Activated CD4-positive, alpha-beta memory T cell treated with anti-CD3 and anti-CD28 coated beads for 36 hours (primary cell): ENCODE results near the gene RELA. TPM values are rescaled to one million over a fixed set of nuclear protein-coding genes. Genes with fewer than 3 reads are reported as not detected.
"Not testable (repeated sequence)": the region's sequence is repeated elsewhere in the genome, so short reads cannot be mapped to it uniquely, and the experiment has no call there.

Experiments
- CTCF ChIA-PET: fragments of 350-600 bp; sonication (Branson Sonifier 250); formaldehyde crosslinking; loops from one replicate; lab custom pipeline; 2021; ENCODE audit warnings: antibody characterized with exemption, inconsistent platforms; lab: Charles Lee
- POLR2A ChIA-PET: fragments of 350-600 bp; sonication (Branson Sonifier 250); formaldehyde crosslinking; loops from one replicate; lab custom pipeline; 2021; ENCODE audit warnings: antibody characterized with exemption; lab: Charles Lee
- DNase-seq: peaks from one replicate; pipeline ENCODE4 v3.0.0-alpha.2; 2020
- H3K27ac Mint-ChIP-seq: one replicate; pipeline ENCODE4 v1.8.0; 2021; ENCODE audit warnings: mixed read lengths
- H3K27me3 Mint-ChIP-seq: one replicate; pipeline ENCODE4 v1.8.0; 2021; ENCODE audit warnings: mixed read lengths
- H3K36me3 Mint-ChIP-seq: one replicate; pipeline ENCODE4 v1.8.0; 2021; ENCODE audit warnings: mixed read lengths
- H3K4me1 Mint-ChIP-seq: one replicate; pipeline ENCODE4 v1.8.0; 2021; ENCODE audit warnings: low read depth, mixed read lengths
- H3K4me3 Mint-ChIP-seq: one replicate; pipeline ENCODE4 v1.8.0; 2021; ENCODE audit warnings: mild to moderate bottlenecking, mixed read lengths
- H3K9me3 Mint-ChIP-seq: one replicate; pipeline ENCODE4 v1.8.0; 2021; ENCODE audit warnings: mixed read lengths
- intact Hi-C: fragments of 100-400 bp; cut with micrococcal nuclease; formaldehyde crosslinking; loops from one replicate; pipeline ENCODE4 v1.15.1; 2023
- total RNA-seq, 2 experiments: library from RNA; stranded (reverse); gene quantifications; one replicate each; pipeline ENCODE4 v1.2.3, GENCODE V29; 2021

The RELA gene
- total RNA-seq, 2 experiments from 2014 or later = 74.9 to 76.5 TPM

DNA sequence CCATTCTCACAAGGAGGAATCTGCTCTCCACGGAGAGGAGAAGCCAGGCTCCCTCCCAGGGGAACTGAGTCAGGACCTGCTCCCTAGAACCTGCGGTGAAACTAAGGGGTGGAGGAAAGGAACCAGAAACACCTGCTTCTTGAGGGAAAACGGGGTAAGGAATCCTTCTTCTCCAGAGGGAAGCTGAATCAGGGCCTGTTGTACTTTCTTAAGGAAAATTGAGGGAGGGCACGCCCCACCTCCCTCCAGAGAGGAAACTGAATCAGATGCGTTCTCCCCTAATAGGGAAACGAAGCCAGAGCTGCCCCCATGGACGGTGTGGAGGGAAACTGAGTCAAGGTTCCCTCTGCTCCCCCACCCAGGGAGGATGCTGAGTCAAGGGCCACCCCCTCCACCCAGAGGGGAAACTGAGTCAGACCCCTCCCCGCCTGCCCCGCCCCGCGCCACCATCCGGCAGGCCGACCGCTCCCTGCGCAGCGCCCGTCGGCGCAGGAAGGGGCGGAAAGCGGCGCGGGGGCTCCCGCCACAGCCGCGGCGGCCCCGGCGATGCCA, 393 bp downstream of the RELA start:
- intact Hi-C loops = loop anchor here (2.0 kb wide), 1 partner anchor 280 kb away; the partner anchor contains the start of gene SLC25A45
- Mint-ChIP-seq H3K27ac (peak overlapping the region; percentile 88), H3K27me3 (no peaks in the 10 kb centered on the region), H3K36me3 (peaks cover 35% of the 10 kb centered on the region), H3K4me3 (peak overlapping the region; percentile 85), H3K4me1 (peaks cover 42% of the 10 kb centered on the region), H3K9me3 (no peaks in the 10 kb centered on the region)
- ChIA-PET POLR2A (interaction anchor here (1.0 to 2.4 kb wide), 11 partner anchors 9 to 256 kb away, joined by 3 to 28 read pairs (median 4); partner anchors contain the start of genes MUS81 and PCNX3), CTCF (interaction anchor here (0.6 to 1.6 kb wide), 8 partner anchors 8 to 360 kb away, joined by 3 to 8 read pairs (median 3); partner anchors contain the start of genes FIBP, MUS81 and PCNX3)
- DNase-seq = no peak

- CTCF ChIA-PET = interaction anchor here (0.8 to 1.1 kb wide), 3 partner anchors 9 to 198 kb away, joined by 3 read pairs; partner anchors contain the start of gene MUS81
Measured at GRCh38 chr11:65661599-65662246, 993 bp downstream of the RELA start.

DNA sequence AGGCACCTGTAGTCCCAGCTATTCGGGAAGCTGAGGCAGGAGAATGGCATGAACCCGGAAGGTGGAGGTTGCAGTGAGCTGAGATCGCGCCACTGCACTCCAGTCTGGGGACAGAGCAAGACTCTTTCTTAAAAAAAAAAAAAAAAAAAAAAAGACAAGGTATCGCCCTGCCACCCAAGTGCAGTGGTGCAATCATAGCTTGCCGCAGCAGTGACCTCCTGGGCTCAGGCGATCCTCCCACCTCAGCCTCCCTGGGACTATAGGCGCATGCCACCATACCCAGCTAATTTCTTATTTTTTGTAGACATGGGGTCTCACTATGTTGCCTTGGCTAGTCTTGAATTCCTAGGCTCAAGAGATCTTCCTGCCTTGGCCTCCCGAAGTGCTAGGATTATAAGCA, 1.8 kb downstream of the RELA start:
- H3K9me3 Mint-ChIP-seq, DNase-seq, intact Hi-C loops, H3K27me3 Mint-ChIP-seq: not testable (repeated sequence)
- Mint-ChIP-seq H3K4me3 (peak overlapping the region; percentile 85), H3K27ac (peak overlapping the region; percentile 88), H3K36me3 (peaks cover 48% of the 10 kb centered on the region), H3K4me1 (peaks cover 55% of the 10 kb centered on the region)
- POLR2A ChIA-PET = interaction anchor here (0.6 kb wide), 1 partner anchor 157 kb away, joined by 3 read pairs; no protein-coding TSS in a partner anchor
- CTCF ChIA-PET = interaction anchor here (0.8 kb wide), 1 partner anchor 22 kb away, joined by 3 read pairs; no protein-coding TSS in a partner anchor

More at GRCh38 chr11:65661599-65662246, 993 bp downstream of the RELA start:
- Mint-ChIP-seq H3K27me3 (no peaks in the 10 kb centered on the region), H3K9me3 (no peaks in the 10 kb centered on the region), H3K36me3 (peaks cover 41% of the 10 kb centered on the region), H3K4me3 (peak overlapping the region; percentile 85), H3K27ac (peak overlapping the region; percentile 88), H3K4me1 (peaks cover 48% of the 10 kb centered on the region)
- POLR2A ChIA-PET = interaction anchor here (0.5 to 2.4 kb wide), 6 partner anchors 9 to 321 kb away, joined by 3 to 28 read pairs (median 4); partner anchors contain the start of gene PCNX3
- no peak for DNase-seq
- intact Hi-C loops = loop anchor here (2.0 kb wide), 1 partner anchor 279 kb away; the partner anchor contains the start of gene SLC25A45

- ChIA-PET POLR2A (no interaction called here), CTCF (no interaction called here)
- no peak for DNase-seq
- no peak overlapping the region for H3K4me3 Mint-ChIP-seq
- intact Hi-C loops = no loop called here
- H3K27me3 Mint-ChIP-seq = no peaks in the 10 kb centered on the region
- peaks cover 51% of the 10 kb centered on the region for H3K36me3 Mint-ChIP-seq
- H3K4me1 Mint-ChIP-seq = peaks cover 59% of the 10 kb centered on the region
- peak overlapping the region; percentile 65 for H3K27ac Mint-ChIP-seq
- no peaks in the 10 kb centered on the region for H3K9me3 Mint-ChIP-seq
Measured at GRCh38 chr11:65660038-65660437, 2.7 kb downstream of the RELA start.

DNA sequence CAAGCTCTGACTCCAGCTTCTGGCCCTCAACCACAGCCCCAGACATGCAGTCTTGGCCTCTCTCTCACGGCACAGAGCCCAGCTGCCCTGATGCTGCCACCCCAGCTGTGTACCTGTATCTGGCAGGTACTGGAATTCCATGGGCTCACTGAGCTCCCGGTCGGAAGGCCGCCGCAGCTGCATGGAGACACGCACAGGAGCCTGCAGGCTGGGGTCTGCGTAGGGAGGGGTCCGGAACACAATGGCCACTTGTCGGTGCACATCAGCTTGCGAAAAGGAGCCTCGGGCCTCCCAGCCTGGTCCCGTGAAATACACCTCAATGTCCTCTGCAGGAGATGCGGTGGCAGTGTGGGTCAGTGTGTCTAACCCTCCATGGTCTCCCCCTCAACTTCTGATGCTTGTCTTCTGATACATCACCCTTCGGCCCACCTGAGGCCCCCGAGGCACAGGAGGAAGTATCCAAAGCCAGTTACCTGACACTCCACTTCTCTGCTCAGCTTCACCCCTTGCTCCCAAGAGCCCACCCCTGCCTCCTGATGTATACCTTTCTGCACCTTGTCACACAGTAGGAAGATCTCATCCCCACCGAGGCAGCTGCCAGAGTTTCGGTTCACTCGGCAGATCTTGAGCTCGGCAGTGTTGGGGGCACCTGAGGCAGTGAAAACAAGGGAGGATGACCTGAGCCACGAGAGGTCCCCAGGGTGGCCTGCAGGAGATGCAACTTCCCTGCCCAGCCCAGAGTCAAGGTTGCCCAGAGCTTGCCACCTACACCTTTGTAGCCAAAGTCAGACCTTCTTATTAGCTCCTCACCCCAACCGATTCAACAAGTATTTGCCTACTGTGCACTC, 4.3 kb downstream of the RELA start:
- intact Hi-C loops = no loop called here
- H3K36me3 Mint-ChIP-seq = peaks cover 58% of the 10 kb centered on the region
- no peaks in the 10 kb centered on the region for H3K9me3 Mint-ChIP-seq
- H3K4me3 Mint-ChIP-seq = no peak overlapping the region
- DNase-seq = no peak
- ChIA-PET CTCF (interaction anchor here (1.1 kb wide), 1 partner anchor 32 kb away, joined by 6 read pairs; no protein-coding TSS in a partner anchor), POLR2A (no interaction called here)
- peaks cover 63% of the 10 kb centered on the region for H3K4me1 Mint-ChIP-seq
- H3K27me3 Mint-ChIP-seq = no peaks in the 10 kb centered on the region
- H3K27ac Mint-ChIP-seq = peak overlapping the region; percentile 62

DNA sequence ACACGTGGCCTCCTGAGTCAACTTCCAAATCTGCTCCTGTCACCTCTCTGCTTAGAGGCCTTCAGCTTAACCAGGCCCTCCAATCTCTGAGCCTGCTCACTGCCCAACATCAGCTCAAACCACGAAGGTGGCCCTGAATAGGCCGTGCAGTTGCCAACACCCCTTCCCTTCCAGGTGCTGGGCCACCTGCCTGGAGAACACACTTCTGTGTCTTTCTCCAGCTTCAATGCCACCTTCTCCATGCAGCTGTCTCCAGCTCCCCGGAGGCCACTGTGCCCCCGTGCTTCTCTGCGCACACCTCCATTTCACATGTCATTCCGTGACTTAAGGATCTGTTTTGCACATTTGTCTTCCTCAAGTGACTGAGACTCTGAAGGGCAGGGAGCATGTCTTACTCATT, 5.3 kb downstream of the RELA start:
- intact Hi-C loops = no loop called here
- H3K4me1 Mint-ChIP-seq = peaks cover 70% of the 10 kb centered on the region
- H3K9me3 Mint-ChIP-seq = no peaks in the 10 kb centered on the region
- ChIA-PET POLR2A (no interaction called here), CTCF (interaction anchor here (1.0 kb wide), 1 partner anchor 54 kb away, joined by 3 read pairs; no protein-coding TSS in a partner anchor)
- DNase-seq = no peak
- peak overlapping the region; percentile 26 for H3K27ac Mint-ChIP-seq
- no peaks in the 10 kb centered on the region for H3K27me3 Mint-ChIP-seq
- H3K4me3 Mint-ChIP-seq = no peak overlapping the region
- peaks cover 64% of the 10 kb centered on the region for H3K36me3 Mint-ChIP-seq

GRCh38 chr11:65655570-65656332, 7.0 kb downstream of the RELA start:
- ChIA-PET POLR2A (interaction anchor here (0.6 to 1.0 kb wide), 2 partner anchors 17 to 644 kb away, joined by 3 read pairs; no protein-coding TSS in a partner anchor), CTCF (interaction anchor here (1.2 to 1.3 kb wide), 2 partner anchors 30 to 124 kb away, joined by 3 to 4 read pairs; no protein-coding TSS in a partner anchor)
- intact Hi-C loops = no loop called here
- H3K27ac Mint-ChIP-seq = peak overlapping the region; percentile 63
- no peak overlapping the region for H3K4me3 Mint-ChIP-seq
- H3K4me1 Mint-ChIP-seq = peaks cover 73% of the 10 kb centered on the region
- no peak for DNase-seq
- H3K27me3 Mint-ChIP-seq = no peaks in the 10 kb centered on the region
- no peaks in the 10 kb centered on the region for H3K9me3 Mint-ChIP-seq
- H3K36me3 Mint-ChIP-seq = peaks cover 62% of the 10 kb centered on the region

- Mint-ChIP-seq H3K27me3 (no peaks in the 10 kb centered on the region), H3K36me3 (peaks cover 60% of the 10 kb centered on the region), H3K27ac (peak overlapping the region; percentile 61), H3K9me3 (no peaks in the 10 kb centered on the region), H3K4me1 (peaks cover 65% of the 10 kb centered on the region), H3K4me3 (no peak overlapping the region)
- CTCF ChIA-PET = interaction anchor here (1.3 to 3.3 kb wide), 3 partner anchors 8 to 28 kb away, joined by 7 to 18 read pairs (median 13); partner anchors contain the start of genes RELA and SIPA1
- intact Hi-C loops = loop anchor here (5.0 kb wide), 1 partner anchor 82 kb away; the partner anchor contains the start of genes FAM89B and ZNRD2
- POLR2A ChIA-PET = interaction anchor here (1.5 to 3.4 kb wide), 4 partner anchors 8 to 17 kb away, joined by 4 to 28 read pairs (median 14); partner anchors contain the start of genes RELA and SIPA1
- DNase-seq = no peak
Measured at GRCh38 chr11:65654375-65655349, 8.1 kb downstream of the RELA start.

DNA sequence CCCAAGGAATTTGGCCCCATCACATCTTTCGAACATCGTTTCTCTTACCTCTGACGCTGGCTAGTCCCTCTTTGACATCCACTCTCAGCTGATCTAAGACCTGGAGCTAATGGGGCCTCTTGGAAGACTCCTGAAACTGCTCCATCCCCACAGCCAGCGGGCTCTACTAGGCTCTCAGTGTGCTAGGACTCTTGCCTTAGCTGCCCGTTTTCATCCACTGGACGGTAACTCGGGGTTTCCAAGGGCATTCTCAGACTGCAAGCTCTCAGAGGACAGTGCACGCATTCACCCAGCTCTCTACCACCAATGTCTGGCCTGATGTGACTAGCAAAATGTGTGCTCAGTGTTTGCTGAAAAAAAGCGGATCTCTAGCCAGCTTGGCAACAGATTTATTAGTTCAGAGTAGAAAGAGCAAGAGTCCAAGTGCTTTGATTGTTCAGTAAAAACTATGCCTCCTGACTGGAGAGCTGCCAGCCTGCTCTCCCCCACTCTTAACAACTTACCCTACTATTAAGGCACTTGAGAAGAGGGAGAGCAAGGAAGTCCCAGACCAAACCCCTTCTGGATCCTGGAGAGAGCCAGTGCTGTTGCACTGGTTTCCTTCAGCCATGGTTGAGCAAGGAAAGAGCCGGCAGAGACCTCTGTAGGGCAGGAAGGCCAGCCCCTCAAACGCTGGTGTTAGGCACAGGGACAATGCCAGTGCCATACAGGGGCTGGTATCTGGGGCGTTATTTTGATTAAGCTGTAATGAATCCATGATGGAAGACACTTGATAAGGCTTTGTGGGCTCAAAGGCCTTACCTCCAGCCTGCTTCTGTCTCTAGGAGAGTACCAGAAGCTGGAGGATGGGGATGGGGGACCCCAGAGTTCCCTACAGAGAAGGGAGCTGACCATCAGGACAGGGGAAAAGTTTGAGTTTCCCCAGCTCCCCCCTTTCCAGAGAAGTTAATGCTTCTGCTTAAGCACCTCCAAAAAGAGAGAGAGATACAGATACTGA, 9.2 kb downstream of the RELA start:
- ChIA-PET CTCF (interaction anchor here (0.6 to 3.3 kb wide), 12 partner anchors 8 to 536 kb away, joined by 3 to 18 read pairs (median 4); partner anchors contain the start of genes MUS81, RELA and SIPA1), POLR2A (interaction anchor here (0.7 to 3.4 kb wide), 9 partner anchors 9 to 217 kb away, joined by 3 to 28 read pairs (median 5); partner anchors contain the start of genes MAP3K11, PCNX3, RELA and RNASEH2C)
- intact Hi-C loops = loop anchor here (1.0 to 5.0 kb wide), 2 partner anchors 10 to 81 kb away; partner anchors contain the start of genes FAM89B and ZNRD2
- peak overlapping the region; percentile 93 for H3K27ac Mint-ChIP-seq
- H3K4me1 Mint-ChIP-seq = peaks cover 54% of the 10 kb centered on the region
- H3K27me3 Mint-ChIP-seq = no peaks in the 10 kb centered on the region
- DNase-seq = no peak
- H3K36me3 Mint-ChIP-seq = peaks cover 52% of the 10 kb centered on the region
- H3K4me3 Mint-ChIP-seq = peak overlapping the region; percentile 77
- H3K9me3 Mint-ChIP-seq = no peaks in the 10 kb centered on the region
